Measurements from ENCODE around the gene CNOT4.

DNA sequence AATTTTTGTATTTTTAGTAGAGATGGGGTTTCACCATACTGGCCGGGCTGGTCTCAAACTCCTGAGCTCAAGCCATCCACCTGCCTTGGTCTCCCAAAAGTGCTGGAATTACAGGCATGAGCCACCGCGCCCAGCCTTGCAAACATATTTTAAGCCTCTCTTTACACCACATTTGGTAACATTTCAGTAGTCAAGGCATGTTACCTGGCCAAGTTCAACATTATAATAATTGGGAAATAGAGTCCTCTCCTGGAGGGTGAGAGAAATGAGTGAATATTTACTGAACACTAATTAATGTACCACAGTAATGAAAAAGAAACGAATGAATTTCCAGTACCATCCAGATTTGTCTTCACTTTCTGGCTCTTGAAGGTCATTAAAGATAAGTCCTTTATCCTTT lies 10.0 kb upstream of the CNOT4 start:
- TF ChIP-seq, protein P1, sequence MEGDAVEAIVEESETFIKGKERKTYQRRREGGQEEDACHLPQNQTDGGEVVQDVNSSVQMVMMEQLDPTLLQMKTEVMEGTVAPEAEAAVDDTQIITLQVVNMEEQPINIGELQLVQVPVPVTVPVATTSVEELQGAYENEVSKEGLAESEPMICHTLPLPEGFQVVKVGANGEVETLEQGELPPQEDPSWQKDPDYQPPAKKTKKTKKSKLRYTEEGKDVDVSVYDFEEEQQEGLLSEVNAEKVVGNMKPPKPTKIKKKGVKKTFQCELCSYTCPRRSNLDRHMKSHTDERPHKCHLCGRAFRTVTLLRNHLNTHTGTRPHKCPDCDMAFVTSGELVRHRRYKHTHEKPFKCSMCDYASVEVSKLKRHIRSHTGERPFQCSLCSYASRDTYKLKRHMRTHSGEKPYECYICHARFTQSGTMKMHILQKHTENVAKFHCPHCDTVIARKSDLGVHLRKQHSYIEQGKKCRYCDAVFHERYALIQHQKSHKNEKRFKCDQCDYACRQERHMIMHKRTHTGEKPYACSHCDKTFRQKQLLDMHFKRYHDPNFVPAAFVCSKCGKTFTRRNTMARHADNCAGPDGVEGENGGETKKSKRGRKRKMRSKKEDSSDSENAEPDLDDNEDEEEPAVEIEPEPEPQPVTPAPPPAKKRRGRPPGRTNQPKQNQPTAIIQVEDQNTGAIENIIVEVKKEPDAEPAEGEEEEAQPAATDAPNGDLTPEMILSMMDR (conservative IDR thresholded peaks at IDR 0.05 in 1 of 2, IDR thresholded peaks at IDR 0.05 in 1 of 2; ENCODE audit: low read depth in 1 of 2, low read length in 2 of 2) = no peak
- TF ChIP-seq EZH2 (IDR thresholded peaks at IDR 0.05; ENCODE audit: low read length, missing control alignments) = no peak

Measured in fibroblast of lung (primary cell).